ENCODE measurements around the gene EIF4EBP3. TPM values are rescaled to one million over a fixed set of nuclear protein-coding genes. Genes with fewer than 3 reads are reported as not detected.
"Not testable (repeated sequence)": the region's sequence is repeated elsewhere in the genome, so short reads cannot be mapped to it uniquely, and the experiment has no call there.

The EIF4EBP3 gene
- total RNA-seq, 3 donors from 2014 or later, result 9.4 to 10.8 (median 10.2) TPM

DNA sequence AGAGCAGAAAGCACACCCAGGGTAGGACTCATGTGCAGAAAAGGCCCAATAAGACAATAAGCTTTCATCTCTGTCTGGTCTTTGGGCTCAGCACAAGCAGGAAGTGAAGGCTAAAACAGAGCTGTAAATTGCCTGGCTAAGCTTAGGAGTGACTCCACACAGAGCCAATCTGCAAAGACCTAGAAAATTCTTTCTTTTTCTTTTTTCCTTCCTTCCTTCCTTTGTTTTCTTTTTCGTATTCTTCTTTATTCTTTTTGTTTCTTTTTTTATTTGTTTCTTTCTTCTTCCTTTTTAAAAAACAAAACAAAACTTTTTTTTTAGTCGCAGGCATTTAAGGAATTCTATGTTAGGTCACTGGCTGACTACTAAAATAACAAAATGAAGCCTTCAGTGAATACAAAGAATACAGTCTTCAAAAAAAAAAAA is 29.3 kb downstream of the EIF4EBP3 start:
- ATAC-seq, result no peak
- no peaks in the 10 kb centered on the region for H3K27me3 Mint-ChIP-seq (ENCODE audit: low read depth)
- peaks cover 4% of the 10 kb centered on the region for H3K36me3 Mint-ChIP-seq (ENCODE audit: insufficient read depth)

DNA sequence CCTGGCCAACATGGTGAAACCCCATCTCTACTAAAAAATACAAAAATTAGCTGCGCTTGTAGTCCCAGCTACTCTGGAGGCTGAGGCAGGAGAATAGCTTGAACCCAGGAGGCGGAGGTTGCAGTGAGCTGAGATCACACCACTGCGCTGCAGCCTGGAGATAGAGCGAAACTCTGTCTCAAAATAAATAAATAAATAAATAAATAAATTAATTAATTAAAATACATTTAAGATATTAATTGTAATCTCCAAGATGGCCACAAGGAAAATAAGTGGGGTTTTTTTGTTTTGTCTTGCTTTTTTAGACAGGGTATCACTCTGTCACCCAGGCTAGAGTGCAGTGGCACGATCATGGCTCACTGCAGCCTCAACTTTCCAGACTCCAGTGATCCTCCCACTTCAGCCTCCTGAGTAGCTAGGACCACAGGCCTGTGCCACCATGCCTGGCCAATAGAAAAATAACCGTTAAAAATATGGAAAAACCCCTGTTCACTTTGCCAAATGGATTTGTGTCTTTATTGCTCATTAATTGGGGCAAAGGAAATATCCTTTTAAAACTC is 31.8 kb downstream of the EIF4EBP3 start:
- H3K4me1 Mint-ChIP-seq (ENCODE audit: low read depth); ATAC-seq; H3K9me3 Mint-ChIP-seq; H3K27me3 Mint-ChIP-seq (ENCODE audit: low read depth); H3K36me3 Mint-ChIP-seq (ENCODE audit: insufficient read depth); H3K4me3 Mint-ChIP-seq; DNase-seq: not testable (repeated sequence)

More for the DNA sequence above, 29.3 kb downstream of the EIF4EBP3 start:
- no peak for DNase-seq
- Mint-ChIP-seq H3K4me1 (ENCODE audit: low read depth) (peaks cover 2% of the 10 kb centered on the region), H3K4me3 (no peak overlapping the region), H3K9me3 (no peaks in the 10 kb centered on the region)

DNA sequence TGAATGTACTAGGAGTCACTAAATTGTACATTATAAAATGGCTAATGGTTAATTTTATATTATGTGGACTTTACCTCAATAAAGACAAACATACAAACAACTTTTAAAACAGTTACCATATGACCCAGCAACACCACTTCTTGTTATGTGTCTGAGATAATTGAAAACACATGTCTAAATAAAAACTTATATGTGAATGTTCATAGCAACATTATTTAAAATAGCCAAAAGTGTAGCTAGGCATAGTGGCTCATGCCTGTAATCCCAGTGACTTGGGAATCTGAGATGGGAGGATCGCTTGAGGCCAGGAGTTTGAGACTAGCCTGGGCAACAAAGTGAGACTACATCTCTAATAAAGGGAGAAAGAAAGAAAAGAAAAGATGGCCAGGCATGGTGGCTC is 40.0 kb downstream of the EIF4EBP3 start:
- no peak for DNase-seq
- no peak overlapping the region for H3K4me3 Mint-ChIP-seq
- H3K9me3 Mint-ChIP-seq, result peaks cover 3% of the 10 kb centered on the region
- no peaks in the 10 kb centered on the region for H3K27me3 Mint-ChIP-seq (ENCODE audit: low read depth)
- no peaks in the 10 kb centered on the region for H3K36me3 Mint-ChIP-seq (ENCODE audit: insufficient read depth)
- ATAC-seq, result no peak
- H3K4me1 Mint-ChIP-seq (ENCODE audit: low read depth), result no peaks in the 10 kb centered on the region

DNA sequence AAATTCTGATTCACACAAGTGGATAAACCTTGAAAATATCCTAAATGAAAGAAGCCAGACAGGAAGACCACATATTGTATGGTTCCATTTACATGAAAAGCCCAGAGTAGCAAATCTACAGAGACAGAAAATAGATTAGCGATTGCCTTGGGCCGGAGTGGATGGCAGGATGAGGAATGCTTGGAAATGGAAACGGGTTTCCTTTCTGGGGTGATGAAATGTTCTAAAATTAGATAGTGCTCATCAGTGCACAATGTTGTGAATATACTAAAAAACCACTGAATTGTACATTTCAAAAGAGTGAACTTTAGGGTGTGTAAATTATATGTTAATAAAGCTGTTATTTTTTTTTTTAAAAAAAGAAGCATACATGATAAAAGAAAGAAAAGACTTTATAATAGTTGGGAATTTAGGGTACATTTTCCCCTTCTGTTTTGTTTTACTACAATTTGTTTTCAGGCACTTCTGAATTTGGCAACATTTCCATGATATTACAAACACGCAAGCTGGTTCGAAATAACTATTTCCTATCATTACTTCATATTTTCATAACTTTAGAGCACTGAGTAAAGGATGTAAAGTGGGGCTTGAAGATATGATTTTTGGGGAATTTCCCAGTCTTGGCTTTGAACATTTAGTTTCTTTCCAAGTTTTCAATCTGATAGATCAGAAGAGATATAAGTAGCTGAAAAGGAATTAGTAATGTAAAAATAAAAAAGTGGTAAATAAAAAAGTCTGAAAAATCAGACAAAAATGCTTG is 41.0 kb downstream of the EIF4EBP3 start:
- no peaks in the 10 kb centered on the region for H3K27me3 Mint-ChIP-seq (ENCODE audit: low read depth)
- H3K9me3 Mint-ChIP-seq, result peaks cover 3% of the 10 kb centered on the region
- no peak for ATAC-seq
- no peak for DNase-seq
- H3K4me1 Mint-ChIP-seq (ENCODE audit: low read depth), result no peaks in the 10 kb centered on the region
- no peaks in the 10 kb centered on the region for H3K36me3 Mint-ChIP-seq (ENCODE audit: insufficient read depth)
- no peak overlapping the region for H3K4me3 Mint-ChIP-seq

DNA sequence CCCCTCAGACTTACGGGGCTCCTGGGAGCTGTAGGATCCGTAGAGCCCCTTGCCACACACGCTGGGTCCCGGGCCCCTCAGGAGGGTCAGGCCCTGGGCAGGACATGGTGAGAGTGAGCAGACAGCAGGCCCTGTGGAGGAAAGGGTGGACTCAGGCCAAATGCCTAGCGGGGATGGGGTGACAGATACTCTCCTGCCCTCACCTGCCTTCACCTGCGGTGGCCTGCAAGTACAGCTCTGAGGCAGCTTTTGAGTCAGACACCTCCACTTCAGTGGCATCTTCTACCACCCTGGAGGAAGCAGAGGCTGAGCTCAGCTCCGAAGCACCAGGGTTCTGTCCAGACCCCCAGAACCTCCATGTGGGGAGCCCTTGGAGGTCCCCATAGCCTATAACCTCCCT is 43.4 kb downstream of the EIF4EBP3 start:
- H3K9me3 Mint-ChIP-seq, result no peaks in the 10 kb centered on the region
- ATAC-seq (no peak), DNase-seq (no peak)
- no peaks in the 10 kb centered on the region for H3K36me3 Mint-ChIP-seq (ENCODE audit: insufficient read depth)
- H3K4me1 Mint-ChIP-seq (ENCODE audit: low read depth), result no peaks in the 10 kb centered on the region
- no peak overlapping the region for H3K4me3 Mint-ChIP-seq
- no peaks in the 10 kb centered on the region for H3K27me3 Mint-ChIP-seq (ENCODE audit: low read depth)

DNA sequence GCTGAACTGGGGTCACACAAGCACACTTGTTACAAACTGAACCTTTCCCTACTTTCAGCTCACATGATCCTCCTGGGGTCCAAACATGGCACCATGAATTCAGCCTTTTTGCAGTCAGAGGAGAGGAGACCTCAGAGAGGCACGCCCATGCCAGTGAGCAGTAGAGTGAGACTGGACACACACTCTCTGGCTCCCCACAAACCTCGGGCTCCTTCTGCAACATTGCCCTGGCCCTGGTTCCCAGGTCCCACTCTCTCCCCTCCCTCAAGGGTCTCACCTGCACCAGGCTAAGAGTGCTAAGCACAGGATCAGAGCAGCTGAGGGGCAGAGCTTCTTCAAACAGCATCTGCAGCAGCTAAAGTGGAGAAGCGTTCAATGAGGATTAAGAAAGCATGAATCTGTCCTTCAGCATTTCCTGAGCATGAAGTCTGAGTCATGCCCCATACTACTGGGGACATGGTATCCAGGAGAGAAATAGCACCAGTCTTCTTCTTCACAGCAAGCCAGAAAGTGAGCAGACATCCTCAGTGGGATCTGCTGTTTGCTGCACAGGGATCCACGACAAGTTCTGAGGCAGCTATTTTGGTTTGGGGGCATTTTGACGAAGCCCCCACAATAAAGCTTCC is 44.4 kb downstream of the EIF4EBP3 start:
- no peak for DNase-seq
- Mint-ChIP-seq H3K27me3 (ENCODE audit: low read depth) (no peaks in the 10 kb centered on the region), H3K4me3 (no peak overlapping the region), H3K4me1 (ENCODE audit: low read depth) (no peaks in the 10 kb centered on the region), H3K9me3 (no peaks in the 10 kb centered on the region), H3K36me3 (ENCODE audit: insufficient read depth) (no peaks in the 10 kb centered on the region)
- no peak for ATAC-seq

DNA sequence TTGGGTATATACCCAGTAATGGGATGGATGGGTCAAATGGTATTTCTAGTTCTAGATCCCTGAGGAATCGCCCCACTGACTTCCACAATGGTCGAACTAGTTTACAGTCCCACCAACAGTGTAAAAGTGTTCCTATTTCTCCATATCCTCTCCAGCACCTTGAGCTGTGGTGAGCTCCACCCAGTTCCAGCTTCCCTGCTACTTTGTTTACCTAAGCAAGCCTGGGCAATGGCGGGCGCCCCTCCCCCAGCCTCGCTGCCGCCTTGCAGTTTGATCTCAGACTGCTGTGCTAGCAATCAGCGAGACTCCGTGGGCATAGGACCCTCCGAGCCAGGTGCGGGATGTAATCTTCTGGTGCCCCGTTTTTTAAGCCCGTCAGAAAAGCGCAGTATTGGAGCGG is 45.6 kb downstream of the EIF4EBP3 start:
- H3K9me3 Mint-ChIP-seq; H3K4me3 Mint-ChIP-seq; H3K36me3 Mint-ChIP-seq (ENCODE audit: insufficient read depth); DNase-seq; ATAC-seq; H3K27me3 Mint-ChIP-seq (ENCODE audit: low read depth); H3K4me1 Mint-ChIP-seq (ENCODE audit: low read depth): not testable (repeated sequence)

DNA sequence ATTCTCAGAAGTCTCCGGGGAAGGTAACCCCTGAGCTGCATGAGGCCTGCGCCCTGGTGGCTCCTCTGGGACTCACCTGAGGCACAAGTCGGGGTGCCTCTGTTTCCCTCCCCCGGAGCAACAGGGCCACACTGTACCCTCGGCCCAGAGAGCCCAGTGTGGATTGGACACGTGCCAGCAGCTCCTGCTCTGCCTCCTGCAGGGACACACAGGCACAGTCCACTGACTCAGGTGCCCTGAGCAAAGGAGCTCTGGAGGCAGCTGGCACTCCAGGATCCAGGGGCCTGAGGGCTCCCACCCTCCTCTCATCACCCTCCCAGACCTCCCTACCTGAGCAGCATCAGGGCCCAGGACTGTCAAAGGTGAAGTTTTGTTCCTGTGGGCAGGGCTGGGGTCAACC is 46.7 kb downstream of the EIF4EBP3 start:
- ATAC-seq (no peak), DNase-seq (no peak)
- Mint-ChIP-seq H3K36me3 (ENCODE audit: insufficient read depth) (no peaks in the 10 kb centered on the region), H3K4me3 (no peak overlapping the region), H3K4me1 (ENCODE audit: low read depth) (no peaks in the 10 kb centered on the region), H3K27me3 (ENCODE audit: low read depth) (no peaks in the 10 kb centered on the region), H3K9me3 (no peaks in the 10 kb centered on the region)

DNA sequence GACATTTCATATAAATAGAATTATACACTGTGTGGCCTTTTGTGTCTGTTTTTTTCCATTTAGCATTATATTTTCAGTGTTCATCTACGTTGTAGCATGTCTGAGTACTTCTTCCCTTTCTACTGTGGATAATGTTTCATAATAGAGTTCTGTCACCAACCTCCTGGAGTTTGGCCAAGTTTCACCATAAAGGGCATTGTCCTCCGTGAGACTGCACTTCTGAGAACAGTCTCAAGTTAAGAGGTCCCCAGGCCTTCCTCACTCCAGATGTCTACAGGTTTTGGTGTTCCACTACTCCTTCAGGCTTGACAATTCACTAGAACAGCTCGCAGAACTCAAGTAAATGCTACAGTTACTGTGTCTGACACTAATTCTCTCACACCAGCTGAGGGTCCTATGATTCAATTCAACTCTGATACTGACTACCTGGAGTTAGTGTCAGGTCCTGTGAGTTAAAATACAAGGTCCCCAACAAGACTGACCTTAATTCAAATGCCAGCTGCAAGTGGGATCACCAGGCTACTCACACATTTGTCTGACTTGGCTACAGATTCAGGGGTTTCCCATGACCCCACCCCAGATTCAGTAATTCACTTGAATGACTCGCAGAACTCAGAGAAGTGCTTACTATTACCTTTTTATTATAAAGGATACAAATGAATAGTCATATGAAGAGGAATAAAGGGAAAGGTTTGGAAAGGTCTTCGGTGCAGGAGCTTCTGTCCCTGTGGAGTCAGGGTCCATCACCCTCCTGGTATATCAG is 48.3 kb downstream of the EIF4EBP3 start:
- Mint-ChIP-seq H3K36me3 (ENCODE audit: insufficient read depth) (no peaks in the 10 kb centered on the region), H3K9me3 (no peaks in the 10 kb centered on the region), H3K4me1 (ENCODE audit: low read depth) (no peaks in the 10 kb centered on the region), H3K4me3 (no peak overlapping the region), H3K27me3 (ENCODE audit: low read depth) (no peaks in the 10 kb centered on the region)
- no peak for ATAC-seq
- no peak for DNase-seq

DNA sequence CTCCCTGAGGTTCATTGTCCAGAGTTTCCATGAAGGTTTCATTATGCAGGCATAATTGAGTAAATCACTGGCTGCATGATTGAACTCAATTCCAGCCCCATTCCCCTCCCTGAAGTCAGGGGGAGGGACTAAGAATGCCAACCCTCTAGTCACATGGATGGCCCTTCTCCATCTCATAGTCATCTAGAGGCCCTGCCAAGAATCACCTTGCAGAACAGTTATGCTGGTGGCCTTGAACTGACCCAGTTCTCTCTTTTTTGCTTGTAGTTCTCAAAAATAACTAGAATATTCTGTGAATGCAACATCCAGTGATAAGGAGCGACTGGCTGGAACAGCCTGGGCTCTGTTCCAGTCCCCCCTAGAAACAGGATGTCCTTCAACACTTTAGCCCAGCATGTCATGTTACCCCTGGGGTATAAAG is 48.9 kb downstream of the EIF4EBP3 start:
- no peak for ATAC-seq
- Mint-ChIP-seq H3K4me1 (ENCODE audit: low read depth) (no peaks in the 10 kb centered on the region), H3K27me3 (ENCODE audit: low read depth) (no peaks in the 10 kb centered on the region), H3K36me3 (ENCODE audit: insufficient read depth) (no peaks in the 10 kb centered on the region), H3K4me3 (no peak overlapping the region), H3K9me3 (no peaks in the 10 kb centered on the region)
- DNase-seq, result no peak

DNA sequence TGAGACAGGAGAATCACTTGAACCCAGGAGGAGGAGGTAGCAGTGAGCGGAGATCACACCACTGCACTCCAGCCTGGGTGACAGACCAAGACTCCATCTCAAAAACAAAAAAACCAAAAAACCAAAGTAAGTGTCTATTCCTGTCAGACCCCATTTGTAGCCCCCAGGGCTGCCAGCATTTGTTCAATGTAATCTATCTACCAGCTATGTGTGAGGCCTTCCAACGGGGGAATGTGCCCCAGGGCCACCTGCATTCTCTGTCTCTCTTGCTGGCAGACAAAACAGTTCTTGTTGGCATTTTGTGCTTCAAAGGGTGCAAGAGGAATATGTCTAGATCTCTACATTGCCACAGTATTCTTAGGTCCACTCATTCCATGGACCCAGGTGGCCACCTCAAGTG is 51.4 kb downstream of the EIF4EBP3 start:
- ATAC-seq, result no peak
- Mint-ChIP-seq H3K4me1 (ENCODE audit: low read depth) (no peaks in the 10 kb centered on the region), H3K36me3 (ENCODE audit: insufficient read depth) (no peaks in the 10 kb centered on the region), H3K9me3 (no peaks in the 10 kb centered on the region), H3K4me3 (no peak overlapping the region), H3K27me3 (ENCODE audit: low read depth) (no peaks in the 10 kb centered on the region)
- DNase-seq, result no peak

Other genes with a start within 250 kb of the EIF4EBP3 start
- 10 to 100 TPM; 54.1 to 58.8 (median 55.7) TPM for gene PFDN1, start 244.6 kb upstream of the EIF4EBP3 start, total RNA-seq
- gene HBEGF, start 201.1 kb upstream of the EIF4EBP3 start, total RNA-seq, result 1 to 10 TPM; 3.8 to 5.2 (median 4.0) TPM
- gene SLC4A9, start 187.5 kb upstream of the EIF4EBP3 start, total RNA-seq, result not detected
- 100 to 1,000 TPM in 1 of 3 donors, 10 to 100 TPM in 2; 88.6 to 102 (median 95.1) TPM for gene ANKHD1, start 145.8 kb upstream of the EIF4EBP3 start, total RNA-seq
- 10 to 100 TPM; 57.6 to 68.6 (median 67.7) TPM for gene SRA1, start 9.8 kb downstream of the EIF4EBP3 start, total RNA-seq
- gene APBB3, start 16.9 kb downstream of the EIF4EBP3 start, total RNA-seq, result 10 to 100 TPM in 1 of 3 donors, 1 to 10 TPM in 2; 8.0 to 10.4 (median 9.2) TPM
- 100 to 1,000 TPM; 149 to 163 (median 155) TPM for gene SLC35A4, start 17.2 kb downstream of the EIF4EBP3 start, total RNA-seq
- under 1 TPM; 0.43 to 0.86 (median 0.50) TPM for gene CD14, start 85.5 kb downstream of the EIF4EBP3 start, total RNA-seq
- 10 to 100 TPM; 16.5 to 20.6 (median 20.0) TPM for gene TMCO6, start 91.8 kb downstream of the EIF4EBP3 start, total RNA-seq
- 10 to 100 TPM; 68.6 to 78.2 (median 72.5) TPM for gene NDUFA2, start 100.0 kb downstream of the EIF4EBP3 start, total RNA-seq
- gene IK, start 100.2 kb downstream of the EIF4EBP3 start, total RNA-seq, result 100 to 1,000 TPM; 102 to 110 (median 106) TPM
- 10 to 100 TPM; 47.7 to 50.0 (median 49.5) TPM for gene WDR55, start 117.2 kb downstream of the EIF4EBP3 start, total RNA-seq
- 1 to 10 TPM; 3.1 to 5.6 (median 4.5) TPM for gene DND1, start 125.9 kb downstream of the EIF4EBP3 start, total RNA-seq
- gene HARS1, start 143.7 kb downstream of the EIF4EBP3 start, total RNA-seq, result 100 to 1,000 TPM; 125 to 133 (median 131) TPM
- 10 to 100 TPM; 28.6 to 31.3 (median 29.5) TPM for gene HARS2, start 143.8 kb downstream of the EIF4EBP3 start, total RNA-seq
- 10 to 100 TPM; 83.2 to 91.9 (median 83.6) TPM for gene ZMAT2, start 152.8 kb downstream of the EIF4EBP3 start, total RNA-seq
- gene PCDHA1, start 238.5 kb downstream of the EIF4EBP3 start, total RNA-seq, result not detected
- not detected for gene PCDHA2, start 247.2 kb downstream of the EIF4EBP3 start, total RNA-seq

Measured in activated T-cell treated with anti-CD3 and anti-CD28 coated beads, Interleukin-2, amount 50 U/mL, for 4 hours (primary cell).